Activated naive CD8-positive, alpha-beta T cell treated with anti-CD3 and anti-CD28 coated beads, Interleukin-2, amount 50 U/mL, for 24 hours (primary cell): ENCODE data around the gene FOSB.

Experiments used
- ATAC-seq: fragments of 150-1000 bp; cut with Tn5 transposase; one replicate; pipeline ENCODE4 v1.10.0; 2021
- DNase-seq: peaks from one replicate; pipeline ENCODE4 v3.0.0; 2021
- H3K27ac Mint-ChIP-seq: one replicate; pipeline ENCODE4 v1.8.0; 2021; ENCODE audit warnings: mild to moderate bottlenecking, mixed read lengths
- H3K27me3 Mint-ChIP-seq: one replicate; pipeline ENCODE4 v1.8.0; 2021; ENCODE audit warnings: mixed read lengths
- H3K36me3 Mint-ChIP-seq: one replicate; pipeline ENCODE4 v1.8.0; 2021; ENCODE audit warnings: low read depth, mixed read lengths
- H3K4me1 Mint-ChIP-seq: one replicate; pipeline ENCODE4 v1.8.0; 2021; ENCODE audit warnings: mixed read lengths
- H3K4me3 Mint-ChIP-seq: one replicate; pipeline ENCODE4 v1.8.0; 2021; ENCODE audit warnings: mild to moderate bottlenecking, moderate library complexity, mixed read lengths
- H3K9me3 Mint-ChIP-seq: one replicate; pipeline ENCODE4 v1.8.0; 2021; ENCODE audit warnings: mixed read lengths

The FOSB gene

DNA sequence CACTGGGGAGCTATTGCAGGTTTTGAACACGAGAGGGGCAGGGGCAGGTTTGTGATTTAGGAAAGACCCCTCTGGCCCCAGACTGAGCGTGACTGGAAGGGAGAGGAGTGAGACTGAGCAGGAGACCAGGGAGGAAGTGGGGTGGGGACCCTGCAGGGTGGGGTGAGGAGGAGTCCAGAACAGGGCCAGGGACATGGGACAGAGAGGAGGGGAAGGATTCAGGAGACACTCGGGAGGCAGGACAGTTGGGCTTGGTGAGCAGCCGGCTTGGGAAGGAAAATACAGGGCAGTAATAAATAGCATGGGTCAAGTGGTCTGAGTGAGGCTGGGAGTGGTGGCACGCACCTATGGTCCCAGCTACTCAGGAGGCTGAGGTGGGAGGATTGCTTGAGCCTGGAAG, 9.4 kb downstream of the FOSB start:
- H3K27ac Mint-ChIP-seq, result no peak overlapping the region
- H3K27me3 Mint-ChIP-seq, result peaks cover 23% of the 10 kb centered on the region
- H3K9me3 Mint-ChIP-seq, result no peaks in the 10 kb centered on the region
- peaks cover 12% of the 10 kb centered on the region for H3K36me3 Mint-ChIP-seq
- H3K4me3 Mint-ChIP-seq, result no peak overlapping the region
- no peak for ATAC-seq
- peaks cover 32% of the 10 kb centered on the region for H3K4me1 Mint-ChIP-seq
- no peak for DNase-seq

DNA sequence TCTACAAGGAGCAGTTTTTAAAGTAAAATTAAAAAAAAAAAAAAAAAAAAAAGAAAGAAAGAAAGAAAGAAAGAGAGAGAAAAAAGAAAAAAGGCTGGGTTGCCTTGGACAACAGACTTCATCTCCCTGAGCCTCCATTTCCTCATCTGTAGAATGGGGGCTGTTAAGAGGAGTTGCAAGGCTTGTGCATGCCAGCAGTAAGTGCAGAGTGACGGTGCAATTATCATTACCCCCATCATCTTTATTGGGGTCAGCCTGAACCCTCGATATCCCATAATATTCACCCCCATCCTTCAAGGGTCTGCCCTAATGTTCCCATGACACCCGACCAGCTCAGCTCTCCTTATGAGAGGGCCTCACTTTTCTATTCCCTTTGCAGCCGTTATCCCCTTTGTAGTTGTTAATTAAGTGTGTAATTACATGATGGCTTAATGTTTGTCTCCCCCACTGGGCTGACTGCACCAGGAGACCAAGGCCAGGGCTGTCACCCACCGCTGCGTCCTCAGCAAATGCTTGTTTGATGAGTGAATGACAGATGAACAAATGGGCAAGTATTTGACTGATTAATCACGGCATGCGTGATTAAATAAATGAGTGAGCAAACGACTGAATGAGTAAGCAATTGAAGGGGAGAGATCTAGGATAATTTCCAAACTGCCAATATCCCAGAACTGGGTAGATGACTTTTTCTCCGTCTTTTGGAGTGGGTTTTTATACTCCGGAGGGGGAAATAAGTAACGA, 10.1 kb downstream of the FOSB start:
- peak overlapping the region; percentile 99 for H3K27ac Mint-ChIP-seq
- DNase-seq (no peak), ATAC-seq (peak; percentile 8)
- peak overlapping the region; percentile 66 for H3K4me3 Mint-ChIP-seq
- H3K9me3 Mint-ChIP-seq, result no peaks in the 10 kb centered on the region
- H3K4me1 Mint-ChIP-seq, result peaks cover 30% of the 10 kb centered on the region
- peaks cover 19% of the 10 kb centered on the region for H3K27me3 Mint-ChIP-seq
- H3K36me3 Mint-ChIP-seq, result peaks cover 9% of the 10 kb centered on the region

DNA sequence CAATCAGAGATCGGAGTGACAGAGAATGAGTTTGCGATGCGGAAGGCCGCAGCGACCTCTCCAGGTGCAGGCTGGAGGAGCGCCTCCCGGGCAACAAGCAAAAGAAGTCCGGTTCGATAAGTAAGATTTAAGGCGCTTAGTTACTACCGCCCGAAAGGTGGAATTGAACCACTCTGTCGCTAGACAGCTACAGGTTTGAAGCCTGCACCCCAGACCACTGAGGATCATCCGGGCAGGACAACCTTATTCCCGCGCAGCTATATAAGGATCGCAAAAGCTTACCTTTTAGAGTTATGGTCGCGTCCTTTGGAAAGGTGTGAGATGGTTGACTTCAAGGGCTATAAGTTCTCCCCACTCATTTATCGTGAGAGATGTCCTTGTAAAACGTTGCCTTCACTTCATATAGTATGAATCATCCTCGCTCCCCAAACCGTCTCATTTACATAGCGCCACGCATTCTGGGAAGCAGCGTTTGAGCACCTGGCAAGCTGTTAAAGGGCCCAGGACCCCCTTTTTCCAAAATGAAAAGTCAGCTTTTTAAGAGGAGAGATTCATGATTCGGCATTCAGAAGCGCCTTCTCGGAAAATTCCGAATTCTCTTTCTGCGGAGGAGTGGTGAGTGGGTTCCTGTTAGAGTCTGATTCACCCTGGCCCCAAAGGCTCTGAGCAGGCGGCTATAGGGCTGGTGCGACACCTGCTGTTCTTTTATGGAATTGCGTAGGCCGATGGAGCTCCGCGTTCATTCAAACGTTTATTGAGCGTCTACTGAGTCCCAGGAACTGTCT, 10.8 kb downstream of the FOSB start:
- ATAC-seq, result peak; percentile 90
- Mint-ChIP-seq H3K9me3 (no peaks in the 10 kb centered on the region), H3K4me3 (peak overlapping the region; percentile 66), H3K27ac (peak overlapping the region; percentile 99), H3K4me1 (peaks cover 30% of the 10 kb centered on the region), H3K27me3 (peaks cover 14% of the 10 kb centered on the region), H3K36me3 (peaks cover 8% of the 10 kb centered on the region)
- peak; percentile 91 for DNase-seq

DNA sequence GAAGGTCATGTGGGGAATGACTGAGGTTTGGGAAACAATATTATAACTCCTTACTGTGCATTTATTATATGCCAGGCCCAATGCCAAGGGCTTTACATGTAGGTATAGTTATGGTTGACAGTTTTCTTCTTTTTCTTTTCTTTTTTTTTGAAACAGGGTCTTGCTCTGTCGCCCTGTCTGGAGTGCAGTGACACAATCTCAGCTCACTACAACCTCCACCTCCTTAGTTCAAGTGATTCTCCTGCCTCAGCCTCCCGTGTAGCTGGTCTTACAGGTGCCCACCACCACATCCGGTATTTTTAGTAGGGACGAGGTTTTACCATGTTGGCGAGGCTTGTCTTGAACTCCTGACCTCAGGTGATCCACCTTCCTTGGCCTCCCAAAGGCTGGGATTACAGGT, 15.2 kb downstream of the FOSB start:
- no peak overlapping the region for H3K4me3 Mint-ChIP-seq
- no peak for ATAC-seq
- no peaks in the 10 kb centered on the region for H3K9me3 Mint-ChIP-seq
- H3K27ac Mint-ChIP-seq, result no peak overlapping the region
- H3K4me1 Mint-ChIP-seq, result peaks cover 25% of the 10 kb centered on the region
- H3K36me3 Mint-ChIP-seq, result peaks cover 2% of the 10 kb centered on the region
- H3K27me3 Mint-ChIP-seq, result peaks cover 6% of the 10 kb centered on the region
- DNase-seq, result no peak

DNA sequence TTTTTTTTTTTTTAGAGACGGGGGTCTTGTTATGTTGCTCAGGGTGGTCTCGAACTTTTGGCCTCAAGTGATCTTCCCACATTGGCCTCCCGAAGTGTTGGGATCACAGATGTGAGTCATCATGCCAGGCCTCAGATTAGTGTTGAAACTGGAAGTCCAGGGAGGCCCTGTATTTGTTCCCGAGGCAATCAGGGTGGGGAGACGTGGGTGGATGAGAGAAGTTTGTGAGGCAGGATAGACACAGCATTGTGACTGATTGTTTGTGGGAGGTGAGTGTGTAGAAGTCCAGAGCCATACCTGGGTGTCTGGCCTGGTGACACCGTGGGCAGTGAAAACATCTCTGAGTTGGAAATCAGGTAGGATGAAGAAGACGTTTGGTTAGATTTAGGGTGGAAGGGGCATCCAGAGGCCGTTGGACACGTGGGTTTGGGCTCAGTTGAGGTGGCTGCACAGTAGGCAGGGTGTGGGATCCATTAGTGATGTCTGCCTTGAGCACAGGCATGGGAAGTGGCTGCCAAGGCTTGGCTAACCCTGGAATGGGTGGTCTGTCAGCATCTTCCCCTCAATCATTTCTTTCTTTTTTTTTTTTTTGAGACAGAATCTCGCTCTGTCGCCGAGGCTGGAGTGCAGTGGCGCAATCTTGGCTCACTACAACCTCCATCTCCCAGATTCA, 16.6 kb downstream of the FOSB start:
- ATAC-seq (no peak), DNase-seq (no peak)
- peak overlapping the region; percentile 9 for H3K4me3 Mint-ChIP-seq
- peaks cover 14% of the 10 kb centered on the region for H3K4me1 Mint-ChIP-seq
- H3K9me3 Mint-ChIP-seq, result no peaks in the 10 kb centered on the region
- no peak overlapping the region for H3K27ac Mint-ChIP-seq
- H3K36me3 Mint-ChIP-seq, result no peaks in the 10 kb centered on the region
- peaks cover 7% of the 10 kb centered on the region for H3K27me3 Mint-ChIP-seq

DNA sequence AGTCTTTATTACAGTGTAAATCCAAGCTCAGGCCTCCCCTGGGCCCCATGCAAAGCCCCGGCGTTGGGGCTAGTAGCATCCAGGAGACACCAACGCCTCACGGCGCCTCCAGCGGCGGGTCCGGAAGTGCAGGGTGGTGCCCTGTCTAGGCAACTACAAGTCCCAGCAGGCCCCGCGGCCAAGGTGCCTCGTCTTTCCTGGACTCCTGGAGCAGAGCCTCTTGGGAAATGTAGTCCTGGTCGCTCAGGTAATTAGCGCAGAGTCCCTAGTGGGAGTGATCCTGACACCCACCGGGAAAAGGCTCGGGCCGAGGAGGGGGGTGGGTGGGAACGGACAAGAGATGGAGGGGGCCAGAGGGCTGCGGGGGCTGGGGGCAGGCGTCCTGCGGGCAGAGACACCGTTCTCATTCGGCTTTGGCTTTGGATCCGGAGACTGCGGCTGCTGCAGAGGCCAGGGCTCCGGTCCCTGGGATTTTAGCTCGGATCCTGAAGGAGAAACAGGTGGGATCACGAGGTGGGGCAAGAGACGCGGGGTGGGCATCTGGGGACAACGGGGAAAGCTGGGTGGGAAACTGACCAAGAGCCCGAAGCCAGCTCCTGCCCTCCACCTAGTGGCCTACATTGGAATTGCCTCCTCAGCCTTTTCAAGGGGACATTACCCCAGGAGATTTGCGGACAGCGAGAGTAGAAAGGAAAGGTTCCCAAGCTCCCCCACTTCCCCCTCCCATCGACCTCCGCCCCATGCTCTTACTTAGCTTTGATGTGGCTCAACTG, 17.7 kb downstream of the FOSB start:
- Mint-ChIP-seq H3K4me3 (peak overlapping the region; percentile 82), H3K9me3 (no peaks in the 10 kb centered on the region), H3K27ac (peak overlapping the region; percentile 77), H3K27me3 (peaks cover 7% of the 10 kb centered on the region), H3K36me3 (no peaks in the 10 kb centered on the region), H3K4me1 (peaks cover 11% of the 10 kb centered on the region)
- ATAC-seq, result peak; percentile 99
- DNase-seq, result peak; percentile 99

DNA sequence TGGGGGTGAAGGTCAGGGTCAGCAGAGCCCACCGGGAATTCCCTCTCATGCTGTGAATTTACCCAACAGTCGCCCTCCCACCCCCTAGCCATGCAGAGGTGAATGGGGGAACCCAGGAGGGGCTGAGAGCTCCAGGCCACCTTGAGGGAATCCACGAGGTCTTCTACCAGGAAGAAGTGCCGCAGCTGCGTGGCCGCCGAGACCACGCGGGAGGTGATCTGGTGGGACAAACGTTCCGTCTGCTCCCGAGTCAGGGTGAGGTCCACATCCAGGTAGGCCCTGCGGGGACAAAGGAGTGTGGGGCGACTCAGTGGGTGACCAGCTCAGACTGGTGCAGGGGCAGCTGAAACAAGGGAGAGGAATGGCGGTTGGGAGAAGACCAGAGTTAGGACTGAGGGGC, 20.9 kb downstream of the FOSB start:
- no peak overlapping the region for H3K27ac Mint-ChIP-seq

DNA sequence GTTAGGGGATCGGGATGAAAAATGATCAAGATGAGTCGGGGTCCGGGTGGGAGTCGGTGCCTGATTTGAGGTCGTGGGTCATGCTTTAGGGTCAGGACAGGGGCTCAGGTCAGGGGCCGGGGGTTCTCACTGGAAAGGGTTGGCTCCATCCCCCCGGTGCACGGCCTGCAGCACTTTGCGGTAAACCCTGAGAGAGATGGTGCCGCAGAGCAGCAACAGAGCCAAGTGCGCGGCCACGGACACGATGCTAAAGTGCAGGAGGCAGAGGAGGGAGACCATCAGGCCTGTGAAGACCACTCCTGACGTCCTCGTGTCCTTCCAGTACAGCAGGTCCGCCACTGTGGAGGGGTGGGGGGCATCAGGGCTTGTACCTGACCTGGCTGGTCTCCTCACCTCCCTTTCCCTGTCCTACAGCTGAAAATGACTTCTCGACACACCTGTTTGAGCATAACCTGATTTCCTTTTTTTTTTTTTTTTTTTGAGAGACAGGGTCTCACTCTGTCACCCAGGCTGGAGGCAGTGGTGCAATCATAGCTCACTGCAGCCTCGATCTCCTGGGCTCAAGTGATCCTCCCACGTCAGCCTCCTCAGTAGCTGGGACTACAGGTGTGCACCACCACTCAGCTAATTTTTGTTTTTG, 21.5 kb downstream of the FOSB start:
- Mint-ChIP-seq H3K27ac (no peak overlapping the region), H3K4me3 (no peak overlapping the region), H3K27me3 (peaks cover 24% of the 10 kb centered on the region), H3K4me1 (peaks cover 20% of the 10 kb centered on the region), H3K9me3 (no peaks in the 10 kb centered on the region), H3K36me3 (no peaks in the 10 kb centered on the region)
- no peak for ATAC-seq
- no peak for DNase-seq

More for the DNA sequence above, 20.9 kb downstream of the FOSB start:
- Mint-ChIP-seq H3K4me1 (peaks cover 20% of the 10 kb centered on the region), H3K27me3 (peaks cover 19% of the 10 kb centered on the region), H3K36me3 (no peaks in the 10 kb centered on the region), H3K4me3 (no peak overlapping the region), H3K9me3 (no peaks in the 10 kb centered on the region)
- DNase-seq (no peak), ATAC-seq (no peak)

DNA sequence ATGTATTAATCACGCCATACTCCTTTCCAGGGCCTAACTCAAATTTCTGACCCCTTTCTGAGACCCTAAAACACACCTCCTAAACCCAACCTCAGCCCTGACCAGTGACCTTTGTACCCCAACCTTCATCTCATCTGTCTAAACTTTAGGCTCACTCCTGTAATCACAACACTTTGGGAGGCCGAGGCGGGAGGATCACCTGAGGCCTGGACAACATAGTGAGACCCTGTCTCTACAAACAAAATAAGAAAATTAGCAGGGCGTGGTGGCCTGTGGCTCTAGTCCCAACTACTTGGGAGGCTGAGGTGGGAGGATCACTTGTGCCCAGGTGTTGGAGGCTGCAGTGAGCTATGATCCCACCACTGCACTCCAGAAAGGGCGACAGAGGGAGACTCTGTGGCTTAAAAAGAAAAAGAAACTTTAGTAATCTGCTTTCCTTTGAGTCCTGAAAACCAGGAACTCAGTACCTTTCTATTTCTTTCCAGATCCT, 24.4 kb downstream of the FOSB start:
- no peak for DNase-seq
- no peak overlapping the region for H3K4me3 Mint-ChIP-seq

DNA sequence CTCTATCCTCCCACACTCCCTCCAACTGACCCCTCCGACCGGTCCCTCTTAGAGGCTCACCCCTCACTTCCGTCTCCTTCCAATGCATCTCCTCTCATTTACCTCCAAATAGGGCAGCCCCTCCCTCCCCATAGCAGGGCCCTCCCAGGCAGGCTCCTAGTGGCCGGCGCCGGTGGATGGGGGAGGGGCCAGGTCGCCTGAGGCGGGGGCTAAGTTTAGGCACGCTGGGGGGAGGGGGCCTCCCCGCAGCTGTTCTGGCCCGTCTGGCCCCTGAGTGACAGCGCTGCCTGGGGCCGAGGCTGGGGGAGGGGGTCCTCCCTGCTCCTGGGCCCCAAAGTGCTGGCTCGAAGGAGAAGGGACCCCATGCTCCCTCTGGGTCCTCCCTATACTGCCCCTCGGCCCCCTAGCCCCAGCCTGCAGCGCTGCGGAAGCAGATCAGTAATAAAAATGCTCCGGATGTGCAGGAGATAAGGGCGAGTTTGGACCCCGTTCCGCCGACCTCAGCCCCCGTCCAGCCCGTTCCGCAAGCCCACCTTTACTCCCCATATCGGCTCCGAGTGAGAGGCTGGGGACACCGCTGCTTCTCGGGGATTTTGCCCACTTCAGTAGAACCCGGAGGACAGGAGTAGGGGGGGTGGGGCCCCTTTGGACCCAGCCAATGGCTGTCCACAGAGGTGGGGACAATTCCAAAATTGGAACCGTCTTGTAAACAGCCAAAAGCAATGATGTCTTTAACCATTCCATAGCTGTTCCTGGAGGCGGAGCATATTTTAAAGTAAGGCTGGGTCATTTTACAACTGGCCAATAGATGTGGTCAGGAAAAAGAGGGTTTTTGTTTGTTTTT, 25.1 kb downstream of the FOSB start:
- Mint-ChIP-seq H3K27me3 (peaks cover 38% of the 10 kb centered on the region), H3K4me1 (peaks cover 26% of the 10 kb centered on the region), H3K4me3 (peak overlapping the region; percentile 41), H3K27ac (no peak overlapping the region), H3K9me3 (no peaks in the 10 kb centered on the region), H3K36me3 (no peaks in the 10 kb centered on the region)
- ATAC-seq (no peak), DNase-seq (no peak)

More for the DNA sequence above, 24.4 kb downstream of the FOSB start:
- Mint-ChIP-seq H3K4me1 (peaks cover 23% of the 10 kb centered on the region), H3K27ac (no peak overlapping the region), H3K36me3 (no peaks in the 10 kb centered on the region), H3K27me3 (peaks cover 38% of the 10 kb centered on the region), H3K9me3 (no peaks in the 10 kb centered on the region)
- no peak for ATAC-seq

DNA sequence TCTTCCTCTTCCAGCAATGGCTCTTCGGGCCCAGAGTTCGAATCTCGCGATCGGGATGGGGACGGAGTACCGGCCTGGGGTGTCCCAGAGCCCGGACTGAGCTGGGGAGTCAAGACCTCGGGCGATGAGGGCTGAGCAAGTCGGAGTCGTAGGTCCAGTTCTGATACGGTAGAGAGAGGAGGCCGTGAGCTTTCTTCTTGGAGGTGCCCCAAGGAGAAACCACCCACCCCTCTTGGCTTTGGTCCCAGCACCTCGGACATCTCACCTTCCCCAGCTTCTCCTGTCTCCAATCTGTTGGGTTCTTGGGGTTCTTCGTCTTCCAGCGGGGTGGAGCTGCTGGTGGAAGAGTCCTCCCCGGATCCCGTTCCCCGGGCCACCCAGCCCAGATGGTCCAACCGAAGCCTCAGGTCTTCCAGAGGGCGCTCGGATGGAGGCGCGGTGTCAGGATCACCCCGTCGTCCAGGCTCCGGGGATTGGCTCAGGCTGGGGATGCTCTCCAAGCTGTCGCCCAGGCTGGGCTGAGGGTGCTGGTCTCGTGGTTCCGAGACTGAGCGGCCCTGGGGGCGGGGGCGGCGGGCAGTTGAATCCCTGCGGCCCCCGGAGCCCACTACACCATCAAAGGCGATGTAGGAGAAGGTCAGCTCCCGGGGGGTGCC, 26.6 kb downstream of the FOSB start:
- peaks cover 36% of the 10 kb centered on the region for H3K4me1 Mint-ChIP-seq

DNA sequence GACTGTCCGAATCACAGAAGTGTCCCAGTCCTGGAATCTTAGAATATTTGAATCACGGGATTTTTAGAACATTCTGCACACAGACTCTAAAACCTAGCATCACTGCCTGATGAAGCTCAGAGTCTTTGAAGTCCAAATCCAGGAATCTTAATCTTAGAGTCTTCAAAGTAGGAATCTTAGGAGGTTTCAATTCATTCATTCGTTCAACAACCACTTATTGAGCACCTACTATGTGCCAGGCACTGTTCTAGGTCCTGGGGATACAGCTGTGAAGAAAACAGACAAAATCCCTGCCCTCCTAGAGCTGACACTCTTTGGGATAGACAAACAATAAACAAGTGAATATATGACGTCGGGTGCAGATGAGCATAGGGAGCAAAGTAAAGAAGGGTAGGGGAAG, 27.4 kb downstream of the FOSB start:
- Mint-ChIP-seq H3K4me3 (peak overlapping the region; percentile 22), H3K36me3 (no peaks in the 10 kb centered on the region), H3K4me1 (peaks cover 38% of the 10 kb centered on the region), H3K9me3 (no peaks in the 10 kb centered on the region), H3K27me3 (peaks cover 42% of the 10 kb centered on the region), H3K27ac (no peak overlapping the region)
- ATAC-seq (no peak), DNase-seq (no peak)

More for the DNA sequence above, 26.6 kb downstream of the FOSB start:
- DNase-seq (no peak), ATAC-seq (no peak)
- H3K9me3 Mint-ChIP-seq, result no peaks in the 10 kb centered on the region
- no peaks in the 10 kb centered on the region for H3K36me3 Mint-ChIP-seq
- H3K27ac Mint-ChIP-seq, result no peak overlapping the region
- H3K4me3 Mint-ChIP-seq, result no peak overlapping the region
- H3K27me3 Mint-ChIP-seq, result peaks cover 39% of the 10 kb centered on the region
